ENCODE measurements around the gene HEATR5A.
"Not testable (repeated sequence)": the region's sequence is repeated elsewhere in the genome, so short reads cannot be mapped to it uniquely, and the experiment has no call there.

The HEATR5A gene

DNA sequence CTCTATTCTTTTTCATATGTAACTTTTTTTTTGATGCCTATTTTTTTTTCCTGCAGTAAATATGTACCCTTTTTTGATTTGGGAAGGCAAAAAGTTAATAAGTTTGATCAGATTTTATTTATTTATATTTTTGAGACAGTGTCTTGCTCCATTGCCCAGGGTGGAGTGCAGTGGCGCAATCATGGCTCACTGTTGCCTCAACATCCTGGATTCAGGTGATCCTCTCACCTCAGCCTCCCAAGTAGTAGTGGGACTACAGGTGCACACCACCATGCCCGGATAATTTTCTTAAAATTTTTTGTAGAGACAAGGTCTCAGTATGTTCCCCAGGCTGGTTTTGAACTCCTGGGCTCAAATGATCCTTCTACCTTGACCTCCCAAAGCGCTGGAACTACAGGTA is 79.1 kb downstream of the HEATR5A start:
- H3K9ac ChIP-seq (ENCODE audit: low read depth, low read length): no peak overlapping the region
- no peaks in the 10 kb centered on the region for H3K9me3 ChIP-seq (ENCODE audit: insufficient read depth, low read depth, low read length)
- H3K27me3 ChIP-seq (ENCODE audit: insufficient read depth, low read length): no peaks in the 10 kb centered on the region
- no peaks in the 10 kb centered on the region for H3K4me1 ChIP-seq (ENCODE audit: insufficient read depth, low read length)
- peaks cover 36% of the 10 kb centered on the region for H3K36me3 ChIP-seq (ENCODE audit: insufficient read depth, low read depth, low read length)
- no peak overlapping the region for H3K27ac ChIP-seq (ENCODE audit: low read length)
- no peak overlapping the region for H3K4me3 ChIP-seq (ENCODE audit: low read length)

DNA sequence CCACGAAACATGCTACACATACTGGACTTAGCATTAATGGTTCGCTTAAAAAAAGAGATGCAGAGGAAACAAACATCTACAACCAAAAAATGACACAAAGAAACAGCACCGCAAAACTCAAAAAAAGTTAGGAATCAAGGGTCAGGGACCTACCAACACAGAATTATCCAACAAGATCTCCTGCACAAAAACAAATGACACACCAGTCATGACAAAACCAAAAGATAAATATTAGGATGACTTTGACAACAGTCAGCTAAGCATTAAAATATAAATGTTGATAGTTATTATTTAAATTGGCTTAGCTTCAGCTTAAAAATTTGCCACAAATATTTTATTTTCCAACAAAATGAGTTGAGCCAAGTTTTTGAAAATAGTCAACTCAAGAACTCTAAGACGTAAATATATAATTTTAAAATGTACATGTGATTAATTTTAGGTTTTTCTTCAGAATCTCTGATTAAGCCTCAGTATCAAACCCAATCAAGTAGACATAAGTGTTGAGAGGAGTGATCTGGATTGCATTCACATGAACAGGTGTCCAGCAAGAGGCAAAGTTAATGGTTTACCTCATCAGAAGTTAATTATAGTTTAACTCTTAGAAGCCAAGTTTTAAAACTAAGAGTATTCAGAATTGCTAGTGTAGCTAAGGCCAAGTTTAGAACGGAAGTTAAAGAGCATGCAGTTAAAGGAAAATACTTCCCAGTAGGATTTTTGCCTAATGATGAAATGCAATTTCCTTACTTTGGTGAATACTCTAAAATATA is 79.9 kb downstream of the HEATR5A start:
- Histone ChIP-seq H3K36me3 (ENCODE audit: insufficient read depth, low read depth, low read length) (peaks cover 33% of the 10 kb centered on the region), H3K27ac (ENCODE audit: low read length) (no peak overlapping the region), H3K9me3 (ENCODE audit: insufficient read depth, low read depth, low read length) (no peaks in the 10 kb centered on the region), H3K9ac (ENCODE audit: low read depth, low read length) (no peak overlapping the region), H3K4me1 (ENCODE audit: insufficient read depth, low read length) (no peaks in the 10 kb centered on the region), H3K27me3 (ENCODE audit: insufficient read depth, low read length) (no peaks in the 10 kb centered on the region), H3K4me3 (ENCODE audit: low read length) (no peak overlapping the region)

- H3K4me3 ChIP-seq (ENCODE audit: low read length): no peak overlapping the region
- no peak overlapping the region for H3K9ac ChIP-seq (ENCODE audit: low read depth, low read length)
- no peak overlapping the region for H3K27ac ChIP-seq (ENCODE audit: low read length)
Measured at GRCh38 chr14:31339743-31340142, 80.6 kb downstream of the HEATR5A start.

DNA sequence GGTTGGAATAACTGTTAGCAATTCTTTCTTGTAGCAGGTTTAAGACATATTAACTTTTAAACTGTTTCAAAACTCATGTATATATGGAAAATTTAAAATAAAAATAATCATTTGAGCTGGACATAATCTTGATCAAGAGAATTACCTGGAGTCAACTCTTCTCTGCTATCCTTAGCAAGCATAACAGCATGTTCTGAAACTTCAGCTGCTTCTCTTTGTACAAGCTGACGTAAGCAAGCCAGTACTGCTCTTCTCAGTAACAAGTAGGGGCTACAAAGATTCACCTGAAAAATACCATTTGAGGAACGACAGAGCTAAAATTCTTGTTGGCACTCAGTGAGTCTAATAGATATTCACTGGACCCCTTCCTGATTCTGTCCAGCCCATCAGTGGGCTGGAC is 83.0 kb downstream of the HEATR5A start:
- Histone ChIP-seq H3K27ac (ENCODE audit: low read length) (no peak overlapping the region), H3K4me1 (ENCODE audit: insufficient read depth, low read length) (no peaks in the 10 kb centered on the region), H3K9ac (ENCODE audit: low read depth, low read length) (no peak overlapping the region), H3K27me3 (ENCODE audit: insufficient read depth, low read length) (no peaks in the 10 kb centered on the region), H3K4me3 (ENCODE audit: low read length) (no peak overlapping the region), H3K36me3 (ENCODE audit: insufficient read depth, low read depth, low read length) (peaks cover 10% of the 10 kb centered on the region; the same call in 1 of the 2 replicates), H3K9me3 (ENCODE audit: insufficient read depth, low read depth, low read length) (no peaks in the 10 kb centered on the region)

More at GRCh38 chr14:31339743-31340142, 80.6 kb downstream of the HEATR5A start:
- H3K27me3 ChIP-seq (ENCODE audit: insufficient read depth, low read length): no peaks in the 10 kb centered on the region
- no peaks in the 10 kb centered on the region for H3K9me3 ChIP-seq (ENCODE audit: insufficient read depth, low read depth, low read length)
- peaks cover 28% of the 10 kb centered on the region for H3K36me3 ChIP-seq (ENCODE audit: insufficient read depth, low read depth, low read length)
- no peaks in the 10 kb centered on the region for H3K4me1 ChIP-seq (ENCODE audit: insufficient read depth, low read length)

DNA sequence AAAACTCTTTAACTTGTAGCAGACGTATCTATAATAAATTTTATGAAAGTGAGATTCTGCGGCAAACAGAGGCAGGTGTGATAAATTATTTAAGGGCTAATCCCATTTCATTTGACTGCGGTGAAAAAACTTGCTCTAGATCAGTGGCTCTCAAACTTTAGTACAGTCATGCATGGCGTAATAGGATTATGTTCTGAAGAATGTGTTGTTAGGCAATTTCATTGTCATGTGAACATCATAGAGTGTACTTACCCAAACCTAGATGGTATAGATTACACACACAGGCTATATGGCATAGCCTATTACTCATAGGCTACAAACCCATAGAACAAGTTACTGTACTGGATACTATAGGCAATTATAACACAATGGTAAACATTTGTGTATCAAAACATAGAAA is 83.7 kb downstream of the HEATR5A start:
- Histone ChIP-seq H3K27ac (ENCODE audit: low read length) (no peak overlapping the region), H3K36me3 (ENCODE audit: insufficient read depth, low read depth, low read length) (peaks cover 6% of the 10 kb centered on the region; the same call in 1 of the 2 replicates), H3K4me3 (ENCODE audit: low read length) (no peak overlapping the region), H3K27me3 (ENCODE audit: insufficient read depth, low read length) (no peaks in the 10 kb centered on the region), H3K9me3 (ENCODE audit: insufficient read depth, low read depth, low read length) (peaks cover 5% of the 10 kb centered on the region; the same call in 1 of the 2 replicates), H3K9ac (ENCODE audit: low read depth, low read length) (no peak overlapping the region), H3K4me1 (ENCODE audit: insufficient read depth, low read length) (no peaks in the 10 kb centered on the region)

- H3K27me3 ChIP-seq (ENCODE audit: insufficient read depth, low read length); H3K36me3 ChIP-seq (ENCODE audit: insufficient read depth, low read depth, low read length); H3K9ac ChIP-seq (ENCODE audit: low read depth, low read length); H3K4me1 ChIP-seq (ENCODE audit: insufficient read depth, low read length); H3K4me3 ChIP-seq (ENCODE audit: low read length); H3K27ac ChIP-seq (ENCODE audit: low read length): not testable (repeated sequence)
- peaks cover 22% of the 10 kb centered on the region for H3K9me3 ChIP-seq (ENCODE audit: insufficient read depth, low read depth, low read length)
Measured at GRCh38 chr14:31331395-31331794, 89.0 kb downstream of the HEATR5A start.

DNA sequence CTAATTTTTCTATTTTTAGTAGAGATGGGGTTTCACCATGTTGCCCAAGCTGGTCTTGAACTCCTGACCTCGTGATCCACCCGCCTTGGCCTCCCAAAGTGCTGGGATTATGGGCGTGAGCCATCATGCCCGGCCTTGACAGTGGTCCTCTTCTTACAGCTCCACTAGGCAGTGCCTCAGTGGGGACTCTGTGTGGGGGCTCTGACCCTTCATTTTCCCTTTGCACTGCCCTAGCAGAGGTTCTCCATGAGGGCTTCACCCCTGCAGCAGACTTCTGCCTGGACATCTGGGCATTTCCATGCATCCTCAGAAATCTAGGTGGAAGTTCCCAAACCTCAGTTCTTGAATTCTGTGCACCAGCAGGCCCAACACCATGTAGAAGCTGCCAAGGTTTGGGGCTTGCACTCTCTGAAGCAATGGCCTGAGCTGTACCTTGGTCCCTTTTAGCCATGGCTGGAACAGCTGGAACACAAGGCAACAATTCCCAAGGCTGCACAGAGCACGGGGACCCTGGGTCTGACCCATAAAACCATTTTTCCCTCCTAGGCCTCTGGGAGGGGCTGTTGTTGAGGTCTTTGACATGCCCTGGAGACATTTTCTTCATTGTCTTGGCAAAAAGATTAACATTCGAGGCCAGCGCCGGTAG is 90.4 kb downstream of the HEATR5A start:
- H3K9me3 ChIP-seq (ENCODE audit: insufficient read depth, low read depth, low read length): peaks cover 22% of the 10 kb centered on the region
- H3K27ac ChIP-seq (ENCODE audit: low read length); H3K36me3 ChIP-seq (ENCODE audit: insufficient read depth, low read depth, low read length); H3K27me3 ChIP-seq (ENCODE audit: insufficient read depth, low read length); H3K9ac ChIP-seq (ENCODE audit: low read depth, low read length); H3K4me1 ChIP-seq (ENCODE audit: insufficient read depth, low read length); H3K4me3 ChIP-seq (ENCODE audit: low read length): not testable (repeated sequence)

DNA sequence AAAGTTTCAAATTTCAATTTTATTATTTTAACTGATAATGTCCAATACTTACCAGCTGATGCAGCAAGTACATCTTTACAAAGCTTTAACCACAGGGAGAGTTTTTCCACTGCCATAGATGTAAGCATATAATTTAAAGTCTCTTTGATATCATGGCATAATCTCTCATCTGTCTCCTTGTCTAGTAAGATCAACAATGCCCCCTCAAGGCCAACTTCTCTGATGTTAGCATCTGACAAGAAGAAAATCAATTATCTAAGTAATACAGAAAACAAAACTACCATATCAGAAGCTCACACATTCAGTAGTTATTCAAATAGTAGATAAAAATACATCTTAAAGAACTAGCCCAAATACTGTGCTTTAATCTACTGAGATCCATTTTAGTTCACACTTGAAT is 94.2 kb downstream of the HEATR5A start:
- Histone ChIP-seq H3K27ac (ENCODE audit: low read length) (no peak overlapping the region), H3K36me3 (ENCODE audit: insufficient read depth, low read depth, low read length) (no peaks in the 10 kb centered on the region; the same call in 1 of the 2 replicates), H3K9ac (ENCODE audit: low read depth, low read length) (no peak overlapping the region), H3K27me3 (ENCODE audit: insufficient read depth, low read length) (no peaks in the 10 kb centered on the region), H3K4me3 (ENCODE audit: low read length) (no peak overlapping the region), H3K4me1 (ENCODE audit: insufficient read depth, low read length) (no peaks in the 10 kb centered on the region), H3K9me3 (ENCODE audit: insufficient read depth, low read depth, low read length) (peaks cover 12% of the 10 kb centered on the region)

DNA sequence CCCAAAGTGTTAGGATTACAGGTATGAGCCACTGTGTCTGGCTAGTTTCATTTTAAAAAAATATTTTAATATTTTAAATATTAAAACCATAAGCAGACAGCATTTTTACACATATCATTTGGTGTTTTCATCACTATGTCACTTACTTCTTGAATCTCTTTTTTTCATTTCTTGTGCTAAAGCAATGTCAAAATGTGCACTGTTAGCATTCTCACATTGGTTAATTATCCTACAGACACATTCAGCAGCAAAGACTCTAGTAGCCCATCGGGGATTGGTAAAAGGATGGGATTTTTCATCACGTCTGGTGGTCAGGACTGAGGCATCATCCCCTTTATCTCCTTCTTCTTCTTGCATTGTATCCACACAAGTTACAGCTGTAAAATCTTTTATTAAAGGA is 96.9 kb downstream of the HEATR5A start:
- no peaks in the 10 kb centered on the region for H3K4me1 ChIP-seq (ENCODE audit: insufficient read depth, low read length)
- H3K9me3 ChIP-seq (ENCODE audit: insufficient read depth, low read depth, low read length): no peaks in the 10 kb centered on the region
- no peaks in the 10 kb centered on the region for H3K36me3 ChIP-seq (ENCODE audit: insufficient read depth, low read depth, low read length)
- no peaks in the 10 kb centered on the region for H3K27me3 ChIP-seq (ENCODE audit: insufficient read depth, low read length)
- no peak overlapping the region for H3K9ac ChIP-seq (ENCODE audit: low read depth, low read length)
- no peak overlapping the region for H3K27ac ChIP-seq (ENCODE audit: low read length)
- no peak overlapping the region for H3K4me3 ChIP-seq (ENCODE audit: low read length)

DNA sequence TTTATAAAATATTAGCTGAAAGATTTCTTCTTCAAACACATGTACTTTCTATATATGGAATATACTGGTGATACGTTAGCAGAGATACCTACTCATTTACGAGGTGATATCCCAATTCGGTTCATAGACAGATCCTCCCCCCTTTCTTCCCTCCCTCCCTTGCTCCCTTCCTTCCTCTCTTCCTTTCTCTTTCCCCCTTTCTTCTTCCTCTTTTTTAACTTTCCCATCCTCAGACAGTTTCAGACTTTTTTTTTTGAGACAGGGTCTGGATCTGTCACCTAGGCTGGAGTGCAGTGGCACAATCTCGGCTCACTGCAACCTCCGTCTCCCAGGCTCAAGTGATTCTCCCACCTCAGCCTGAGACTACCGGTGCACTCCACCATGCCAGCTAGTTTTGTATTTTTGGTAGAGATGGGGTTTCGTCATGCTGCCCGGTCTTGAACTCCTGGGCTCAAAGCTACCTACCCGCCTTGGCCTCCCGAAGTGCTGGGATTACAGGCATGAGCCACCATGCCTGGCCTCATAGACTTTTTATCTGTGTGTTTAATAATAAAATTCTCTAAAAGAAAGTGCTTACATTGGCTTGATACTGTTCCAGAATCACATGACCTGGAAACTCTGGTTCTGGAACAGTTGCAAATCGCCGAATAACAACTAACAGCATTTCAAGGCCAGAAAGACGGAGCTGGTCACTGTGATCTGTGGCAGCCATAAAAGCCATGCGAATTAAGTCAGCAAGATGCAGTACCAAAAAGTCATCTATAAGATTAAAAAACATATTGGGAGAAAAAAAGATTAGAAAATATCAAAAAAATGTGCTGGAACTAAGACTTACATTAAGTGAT is 99.2 kb downstream of the HEATR5A start:
- no peak overlapping the region for H3K9ac ChIP-seq (ENCODE audit: low read depth, low read length)
- no peak overlapping the region for H3K27ac ChIP-seq (ENCODE audit: low read length)
- H3K4me1 ChIP-seq (ENCODE audit: insufficient read depth, low read length): no peaks in the 10 kb centered on the region
- H3K9me3 ChIP-seq (ENCODE audit: insufficient read depth, low read depth, low read length): no peaks in the 10 kb centered on the region
- no peak overlapping the region for H3K4me3 ChIP-seq (ENCODE audit: low read length)
- H3K27me3 ChIP-seq (ENCODE audit: insufficient read depth, low read length): no peaks in the 10 kb centered on the region
- H3K36me3 ChIP-seq (ENCODE audit: insufficient read depth, low read depth, low read length): no peaks in the 10 kb centered on the region

DNA sequence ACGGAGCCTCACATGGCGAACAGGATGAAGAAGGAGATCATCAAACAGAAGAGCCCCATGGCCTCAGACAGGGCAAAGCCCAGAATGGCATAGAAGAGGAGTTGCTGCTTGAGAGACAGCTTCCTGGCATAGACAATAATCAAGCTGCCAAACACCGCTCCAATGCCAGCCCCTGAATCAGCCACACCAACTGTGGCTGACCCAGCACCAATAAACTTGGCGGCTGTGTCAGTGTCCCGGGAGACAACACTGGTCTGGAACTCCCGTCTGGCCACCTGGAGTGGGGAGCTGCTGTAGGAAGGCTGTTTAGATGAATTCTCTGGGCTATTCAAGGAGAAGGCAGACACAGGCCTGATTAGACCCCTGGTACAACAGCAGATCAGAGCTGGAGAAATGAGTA is 100.1 kb downstream of the HEATR5A start:
- H3K27ac ChIP-seq (ENCODE audit: low read length): no peak overlapping the region
- no peak overlapping the region for H3K4me3 ChIP-seq (ENCODE audit: low read length)
- peaks cover 6% of the 10 kb centered on the region for H3K4me1 ChIP-seq (ENCODE audit: insufficient read depth, low read length)
- H3K9ac ChIP-seq (ENCODE audit: low read depth, low read length): no peak overlapping the region
- H3K27me3 ChIP-seq (ENCODE audit: insufficient read depth, low read length): no peaks in the 10 kb centered on the region
- H3K36me3 ChIP-seq (ENCODE audit: insufficient read depth, low read depth, low read length): no peaks in the 10 kb centered on the region
- H3K9me3 ChIP-seq (ENCODE audit: insufficient read depth, low read depth, low read length): no peaks in the 10 kb centered on the region
